Spinal cord (tissue), 10 donors: ENCODE measurements around the gene TNFRSF19. TPM values are rescaled to one million over a fixed set of nuclear protein-coding genes. Genes with fewer than 3 reads are reported as not detected.

ENCODE experiments used
- DNase-seq, 6 donors: peaks; one replicate each; pipeline versions ENCODE4 v3.0.0 to v3.0.0-alpha.2; 2013 to 2015; ENCODE audit warnings: low spot score in 6 of 6, low read depth in 4 of 6
- H3K27ac ChIP-seq: one replicate; pipeline ENCODE4 v1.5.1; 2013; ENCODE audit warnings: low read depth, low read length, control low read depth
- H3K27me3 ChIP-seq: one replicate; pipeline ENCODE4 v1.6.1; 2013; ENCODE audit warnings: low read length; ENCODE audit not compliant: control insufficient read depth, insufficient read depth
- H3K36me3 ChIP-seq: one replicate; pipeline ENCODE4 v1.6.1; 2013; ENCODE audit warnings: low read length; ENCODE audit not compliant: control insufficient read depth, insufficient read depth
- H3K4me1 ChIP-seq: one replicate; pipeline ENCODE4 v1.6.1; 2013; ENCODE audit warnings: low read length; ENCODE audit not compliant: control insufficient read depth, insufficient read depth
- H3K4me3 ChIP-seq: one replicate; pipeline ENCODE4 v1.5.1; 2013; ENCODE audit warnings: low read depth, low read length, control low read depth
- H3K9me3 ChIP-seq: one replicate; pipeline ENCODE4 v1.6.1; 2013; ENCODE audit warnings: low read length; ENCODE audit not compliant: control insufficient read depth, insufficient read depth
- WGBS: methylation state at CpG from one replicate; pipeline ENCODE4 v1.1.5; 2013; ENCODE audit warnings: missing lambda C conversion rate; ENCODE audit not compliant: insufficient coverage; 5-methylcytosine and 5-hydroxymethylcytosine counted together
- polyA plus RNA-seq, 2 donors: library from polyadenylated mRNA; unstranded; fragments of 120-200 nt; gene quantifications; one replicate each; pipeline ENCODE4 v1.2.1, GENCODE V29; 2013; ENCODE audit not compliant: insufficient read length in 2 of 2
- total RNA-seq, 2 donors: library from RNA; depleted of rRNA in 1 of 2; stranded (reverse); fragments of 120-200 nt in 1 of 2; fragments of >200 nt in 1 of 2; gene quantifications; one replicate each; pipeline versions ENCODE4 v1.2.3 to v1.2.4, GENCODE V29; 2013 to 2014
- donor health status: healthy.

Gene TNFRSF19
- total and polyA plus RNA-seq, 4 donors = 30.8 to 38.9 (median 34.3) TPM

DNA sequence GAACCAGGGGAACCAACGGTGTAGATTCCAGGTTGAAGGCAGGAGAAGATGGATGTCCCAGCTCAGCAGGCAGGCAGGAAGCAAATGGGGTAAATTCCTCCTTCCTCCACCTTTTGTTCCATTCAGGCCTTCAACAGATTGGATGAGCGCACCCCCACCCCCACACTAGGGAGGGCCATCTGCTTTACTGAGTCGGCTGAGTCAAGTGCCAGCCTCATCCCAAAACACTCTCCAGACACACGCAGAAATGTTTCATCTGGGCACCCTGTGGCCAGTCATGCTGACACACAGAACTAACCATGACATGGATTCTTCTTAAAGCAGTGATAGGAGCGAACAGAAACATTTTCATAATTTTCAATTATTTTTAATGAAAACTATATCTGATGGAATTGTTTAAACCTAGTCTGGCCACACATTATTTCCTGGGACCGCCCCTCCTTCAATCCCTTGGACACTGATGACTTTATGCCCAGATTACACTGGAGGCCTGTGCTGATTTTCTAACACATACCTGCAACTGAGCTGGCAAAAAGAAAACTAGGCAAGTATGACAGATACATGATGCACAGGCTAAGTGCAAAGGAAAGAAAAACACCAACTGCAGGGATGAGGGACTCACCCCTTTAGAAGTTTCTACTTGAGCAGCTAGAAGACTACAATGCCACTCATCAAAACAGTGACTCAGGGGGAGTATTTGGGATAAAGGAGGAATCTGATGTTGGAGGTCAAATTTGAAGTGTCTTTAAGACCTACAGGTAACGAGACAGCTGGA lies 154.2 kb downstream of the TNFRSF19 start:
- peak in 1 of 6 donors; percentile 16 for DNase-seq

More for the DNA sequence above, 154.2 kb downstream of the TNFRSF19 start:
- H3K36me3 ChIP-seq = peaks cover 4% of the 10 kb centered on the region
- H3K9me3 ChIP-seq = no peaks in the 10 kb centered on the region
- no peaks in the 10 kb centered on the region for H3K27me3 ChIP-seq
- 76% methylated on average over 4 of the region's 7 CpGs for WGBS
- no peak overlapping the region for H3K4me3 ChIP-seq
- H3K4me1 ChIP-seq = peaks cover 4% of the 10 kb centered on the region
- H3K27ac ChIP-seq = peak overlapping the region; percentile 53

Other genes with a start within 250 kb of the TNFRSF19 start
- gene SACS, start 136.7 kb upstream of the TNFRSF19 start, total RNA-seq = 100 to 1,000 TPM in 1 of 2 donors, 10 to 100 TPM in 1; 27.8 to 101 TPM
- 10 to 100 TPM; 22.8 to 41.8 TPM for gene SACS, start 136.7 kb upstream of the TNFRSF19 start, polyA plus RNA-seq